Midbrain (tissue), 1 donor: Measurements from ENCODE around the gene SLC26A4.

Experiments
- DNase-seq: peaks from one replicate; lab custom pipeline; 2025; lab: John Stamatoyannopoulos, UW

SLC26A4 gene

GRCh38 chr7:107746006-107746405 lies 85.4 kb downstream of the SLC26A4 start:
- DNase-seq: no peak

GRCh38 chr7:107751113-107751512 lies 90.5 kb downstream of the SLC26A4 start:
- DNase-seq: no peak

GRCh38 chr7:107754642-107755041 lies 94.0 kb downstream of the SLC26A4 start:
- no peak for DNase-seq

- DNase-seq: no peak
These were observed 98.0 kb downstream of the SLC26A4 start for GRCh38 chr7:107758667-107759066.

- no peak for DNase-seq
These were observed 106.8 kb downstream of the SLC26A4 start for GRCh38 chr7:107767391-107767790.
